22Rv1 (cell line): ENCODE results near the gene WNT9A.

Experiments used
- CTCF ChIP-seq: fragments of 450-650 bp; IDR thresholded peaks from 2 replicates; pipeline ENCODE4 v1.5.1; 2017; ENCODE audit warnings: mild to moderate bottlenecking
- ZFX ChIP-seq: fragments of 450-650 bp; IDR thresholded peaks from 2 replicates; pipeline ENCODE4 v1.6.1; 2017; ENCODE audit warnings: antibody characterized with exemption, borderline replicate concordance

GRCh38 chr1:227891223-227891954 is 56.3 kb downstream of the WNT9A start:
- TF ChIP-seq CTCF (no peak), ZFX (no peak)
